GDM1 (cell line): Measurements from ENCODE around the gene SIK1.
"Not testable (repeated sequence)": the region's sequence is repeated elsewhere in the genome, so short reads cannot be mapped to it uniquely, and the experiment has no call there.

Source experiments
- DNase-seq: peaks from one replicate; lab custom pipeline; 2025; lab: John Stamatoyannopoulos, UW

Gene SIK1

GRCh38 chr21:43426404-43427241, at the start of gene SIK1:
Gene SIK1, minus strand, starts transcription at chr21:43427131. Its CDS starts 953 bp downstream, at chr21:43426178.
- DNase-seq, result not testable (repeated sequence)

- DNase-seq, result not testable (repeated sequence)
These were observed 44.8 kb upstream of the SIK1 start for GRCh38 chr21:43471597-43472242.

DNA sequence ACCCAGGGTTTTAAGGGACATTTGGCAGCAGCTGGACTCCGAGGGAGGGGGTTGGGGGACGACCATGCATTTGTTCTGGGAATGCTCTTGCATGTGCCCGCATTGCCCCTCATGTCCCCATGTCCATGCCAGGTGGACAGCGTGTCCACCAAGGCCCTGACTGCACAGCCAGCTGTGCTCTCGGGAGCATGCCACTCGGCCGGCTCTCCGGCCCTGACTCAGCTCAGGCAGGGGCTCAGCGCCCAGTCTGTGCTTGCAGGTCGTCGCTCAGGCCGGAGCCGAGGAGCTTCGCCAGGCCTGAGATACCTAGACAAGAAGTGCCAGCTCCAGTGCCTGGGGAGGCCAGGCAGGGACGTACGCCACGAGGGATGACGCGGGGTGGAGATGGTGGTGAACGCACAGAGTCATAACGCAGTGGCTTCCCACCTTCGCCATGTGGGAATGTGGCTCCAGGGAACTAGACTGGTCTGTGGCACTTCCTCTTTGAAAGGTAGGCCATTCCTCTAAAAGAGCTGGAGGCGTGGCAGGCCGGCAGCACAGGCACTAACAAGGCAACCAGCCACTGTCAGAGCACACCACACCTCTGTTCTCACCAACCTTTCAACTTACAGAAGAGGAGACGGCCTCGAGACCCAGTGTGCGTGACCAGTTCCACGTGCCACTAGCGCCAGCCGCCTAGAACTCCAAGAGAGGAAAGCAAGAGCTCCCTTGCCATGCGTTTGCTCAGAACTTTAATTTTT, 43.0 kb upstream of the SIK1 start:
- DNase-seq, result not testable (repeated sequence)

GRCh38 chr21:43467785-43468184, 40.9 kb upstream of the SIK1 start:
- DNase-seq, result no peak

- not testable (repeated sequence) for DNase-seq
These were observed 38.2 kb upstream of the SIK1 start for GRCh38 chr21:43465159-43465558.

GRCh38 chr21:43463498-43464261, 36.7 kb upstream of the SIK1 start:
- not testable (repeated sequence) for DNase-seq

DNA sequence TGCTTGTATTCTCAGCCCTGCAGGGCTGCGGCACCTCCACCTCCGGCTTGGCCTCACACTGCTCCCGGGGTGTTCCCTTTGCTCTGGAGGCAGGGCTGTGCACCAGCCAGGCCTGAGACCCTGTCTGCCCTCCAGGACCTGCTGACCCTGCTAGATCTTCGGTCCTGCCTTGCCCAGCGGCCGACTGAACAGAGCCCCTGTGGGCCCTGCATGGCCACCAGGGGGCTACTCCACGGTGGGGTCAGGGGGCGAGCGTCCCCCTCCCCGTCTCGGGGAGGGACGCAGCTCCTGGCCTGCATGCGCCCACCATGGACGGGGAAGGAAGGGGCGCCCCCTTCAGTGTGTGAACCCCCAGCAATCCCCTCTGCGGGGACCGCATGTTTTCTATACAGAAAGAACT, 36.0 kb upstream of the SIK1 start:
- not testable (repeated sequence) for DNase-seq

DNA sequence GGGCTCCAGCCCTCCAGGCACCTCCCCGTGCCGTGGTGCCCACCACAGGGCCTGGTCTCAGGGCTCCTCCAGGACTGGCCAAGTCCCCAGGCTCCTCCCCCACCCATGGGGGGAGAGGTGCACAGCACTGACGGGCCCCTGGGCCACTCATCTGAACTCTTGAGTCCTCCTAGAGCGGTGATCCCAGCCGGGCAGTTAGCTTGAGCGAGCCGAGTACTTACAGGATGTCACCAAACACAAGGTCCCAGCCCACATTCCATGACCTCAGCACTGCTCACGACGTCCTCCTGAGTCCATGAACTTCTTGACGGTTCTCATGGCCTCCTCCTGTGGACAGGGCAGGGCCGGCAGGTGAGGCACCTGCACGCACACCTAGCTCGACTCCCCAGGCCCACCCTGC, 33.5 kb upstream of the SIK1 start:
- not testable (repeated sequence) for DNase-seq

GRCh38 chr21:43458995-43459394, 32.1 kb upstream of the SIK1 start:
- DNase-seq, result not testable (repeated sequence)

- not testable (repeated sequence) for DNase-seq
These were observed 29.8 kb upstream of the SIK1 start for GRCh38 chr21:43456616-43457314.

- not testable (repeated sequence) for DNase-seq
These were observed 28.8 kb upstream of the SIK1 start for GRCh38 chr21:43455717-43456116.

DNA sequence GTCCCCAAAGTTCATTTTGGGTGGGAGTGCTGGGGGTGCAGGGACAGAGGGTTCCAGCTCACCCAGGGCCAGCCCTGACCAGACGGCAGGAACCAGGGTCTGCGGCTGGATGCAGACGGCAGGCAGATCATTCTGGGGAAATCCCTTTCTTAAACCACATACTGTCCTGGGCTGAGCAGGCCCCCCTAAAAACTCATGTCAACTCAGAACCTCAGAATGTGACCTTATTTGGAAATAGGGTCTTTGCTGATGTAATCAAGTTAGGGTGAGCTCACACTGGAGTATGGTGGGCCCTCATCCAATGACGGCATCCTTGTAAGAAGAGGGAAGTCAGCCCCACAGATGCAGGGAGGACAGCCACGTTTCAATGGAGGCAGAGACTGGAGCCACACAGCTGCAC, 27.2 kb upstream of the SIK1 start:
- not testable (repeated sequence) for DNase-seq

GRCh38 chr21:43451850-43452249, 24.9 kb upstream of the SIK1 start:
- not testable (repeated sequence) for DNase-seq

DNA sequence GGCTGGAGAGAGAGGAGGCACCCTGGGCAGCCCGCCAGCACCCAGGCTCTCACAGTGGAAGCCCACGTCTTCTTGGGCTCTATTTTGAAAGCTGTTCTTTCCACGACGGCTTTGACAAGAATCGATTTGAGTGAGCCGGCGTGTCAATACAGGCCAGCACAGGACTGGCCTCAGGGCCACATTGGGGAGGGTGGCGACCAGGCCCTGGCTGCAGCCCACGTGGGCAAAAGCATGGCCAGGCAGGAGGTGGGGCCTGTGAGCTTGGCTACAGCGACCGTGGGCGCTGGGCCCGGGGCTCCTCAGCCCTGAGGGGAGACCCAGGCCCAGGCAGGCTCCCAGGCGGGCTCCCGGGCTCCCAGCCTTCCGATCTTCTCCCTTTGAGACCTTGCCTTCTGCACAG, 23.4 kb upstream of the SIK1 start:
- DNase-seq, result not testable (repeated sequence)

DNA sequence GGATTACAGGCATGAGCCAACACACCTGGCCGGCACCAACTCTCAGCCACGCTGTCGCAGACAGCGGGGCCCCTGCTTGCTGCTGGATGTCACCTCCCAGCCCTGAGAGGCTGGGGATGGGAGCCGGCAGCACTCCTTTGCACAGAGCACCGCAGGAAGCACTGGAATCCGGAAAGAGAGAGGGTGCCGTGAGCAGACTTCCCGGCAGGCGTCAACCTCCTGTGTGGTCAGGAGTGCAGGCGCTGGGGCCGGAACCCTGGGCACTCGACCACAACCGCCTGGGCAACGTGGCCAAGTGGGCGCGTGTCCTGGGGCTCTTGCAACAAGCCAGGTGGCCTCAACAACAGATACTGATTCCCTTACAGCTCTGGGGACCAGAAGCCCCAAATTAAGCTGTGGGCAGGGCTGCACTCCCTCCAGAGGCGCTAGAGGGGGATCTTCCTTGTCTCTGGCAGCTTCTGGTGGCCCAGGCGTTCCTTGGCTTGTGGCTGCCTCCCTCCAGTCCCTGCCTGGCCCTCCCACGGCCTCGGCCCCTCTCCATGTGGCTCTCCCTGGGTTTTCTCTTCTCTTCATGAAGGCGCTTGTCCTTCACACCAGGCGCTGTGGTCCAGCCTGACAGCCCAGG, 20.5 kb upstream of the SIK1 start:
- DNase-seq, result not testable (repeated sequence)

DNA sequence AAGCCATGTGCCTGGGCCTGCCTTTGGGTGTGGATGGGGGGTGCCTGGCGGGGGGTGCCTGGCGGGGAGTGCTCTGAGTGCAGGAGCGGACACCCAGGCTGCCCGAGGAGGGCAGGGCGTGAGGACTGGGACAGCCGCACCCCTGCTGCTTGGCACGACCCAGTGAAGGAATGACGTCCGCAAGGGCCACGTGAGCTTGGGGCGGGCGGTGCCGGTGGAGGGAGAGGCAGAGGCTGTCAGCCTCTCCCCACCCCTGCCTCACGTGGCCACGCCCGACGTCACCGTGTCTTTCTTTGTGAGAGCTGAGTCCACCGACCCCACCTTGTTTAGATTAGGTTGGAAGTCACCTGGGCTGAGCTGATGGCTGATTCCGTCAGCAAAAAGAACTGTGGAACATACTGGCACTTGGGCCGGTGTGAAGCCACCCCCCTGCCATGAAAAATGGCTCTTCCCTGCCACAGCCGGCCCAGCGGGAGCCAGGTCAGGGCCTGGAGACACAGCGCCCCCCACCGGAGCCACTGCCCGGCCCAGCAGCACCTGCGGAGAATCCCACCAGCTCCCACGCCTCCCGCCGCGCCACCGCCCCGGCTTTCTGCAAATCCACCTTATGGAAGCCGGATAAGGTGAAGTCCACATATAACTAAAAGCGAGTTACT, 19.5 kb upstream of the SIK1 start:
- DNase-seq, result not testable (repeated sequence)

DNA sequence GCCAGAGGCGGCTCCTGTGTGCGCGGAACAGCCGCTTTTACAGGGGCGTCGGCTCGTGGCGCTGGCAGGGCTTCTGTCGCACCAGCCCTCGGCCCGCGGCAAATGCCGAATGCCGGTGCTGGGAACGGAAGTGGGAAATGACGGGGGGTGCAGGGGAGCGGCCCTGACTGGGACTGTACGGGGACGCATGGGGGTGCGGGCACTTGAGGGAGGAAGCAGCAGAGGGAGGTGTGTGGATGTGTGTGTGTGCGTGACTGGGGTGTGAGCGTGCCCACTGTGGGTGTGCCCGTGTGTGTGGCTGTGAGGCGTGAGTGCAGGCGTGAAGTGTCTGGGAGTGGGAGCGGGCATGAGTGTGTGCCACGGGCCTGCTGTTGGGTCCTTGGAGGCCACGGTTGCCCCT, 17.6 kb upstream of the SIK1 start:
- not testable (repeated sequence) for DNase-seq

- DNase-seq, result not testable (repeated sequence)
These were observed 15.6 kb upstream of the SIK1 start for GRCh38 chr21:43442571-43442970.

DNA sequence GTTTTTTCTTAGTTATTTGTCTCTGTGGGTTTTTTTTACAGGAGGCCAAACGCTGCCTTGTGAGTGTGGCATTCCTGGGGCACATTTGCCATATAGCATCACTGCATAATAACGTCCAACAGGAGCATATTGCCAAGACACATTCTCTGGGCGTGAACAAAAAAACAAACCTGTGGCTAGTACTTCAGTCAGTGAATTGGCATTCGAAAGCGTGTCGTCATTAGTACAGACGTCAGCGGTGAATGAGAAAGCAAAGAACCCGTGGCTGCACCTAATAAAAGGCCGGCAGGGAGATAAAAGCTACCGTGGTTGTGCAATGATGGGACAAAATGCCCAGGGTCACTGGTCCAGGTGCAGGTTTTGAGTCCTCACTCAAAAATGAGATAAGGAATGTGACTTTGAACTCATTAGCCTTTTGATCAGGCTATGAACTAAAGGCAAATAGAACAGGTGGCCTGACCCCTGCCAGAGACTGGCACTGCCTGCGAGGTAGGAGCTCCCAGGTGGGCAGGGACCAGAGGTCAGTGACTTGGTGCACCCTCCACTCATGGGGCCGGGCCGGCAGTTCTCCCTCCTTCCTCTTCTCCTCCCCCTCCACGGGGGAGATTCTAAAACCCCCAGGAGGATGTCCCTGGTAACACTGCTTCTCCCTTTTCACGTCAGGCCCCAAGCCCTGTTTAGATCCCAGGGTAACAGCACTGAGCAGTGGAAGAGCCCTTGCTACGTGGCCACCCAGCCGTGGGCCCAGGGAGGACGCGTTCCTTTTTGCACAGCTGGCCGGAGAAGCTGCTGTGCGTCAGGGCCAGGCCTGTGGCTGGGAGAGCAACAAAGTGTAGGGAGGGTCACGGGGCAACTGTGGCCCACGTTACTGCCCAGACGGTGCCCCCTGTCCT, 14.2 kb upstream of the SIK1 start:
- not testable (repeated sequence) for DNase-seq
